DND-41 (cell line): ENCODE data around the gene RGS6.

Experiments used
- CTCF ChIP-seq: IDR thresholded peaks from 2 replicates; pipeline ENCODE4 v1.5.1; 2012; ENCODE audit warnings: borderline replicate concordance, low read length, moderate library complexity, mild to moderate bottlenecking; ENCODE audit not compliant: poor library complexity, severe bottlenecking; ENCODE audit errors: extremely low read depth
- EZH2 ChIP-seq: IDR thresholded peaks from 3 replicates; pipeline ENCODE4 v1.6.1; 2012; ENCODE audit warnings: borderline replicate concordance, low read depth, mild to moderate bottlenecking, moderate library complexity, low read length, inconsistent platforms; ENCODE audit not compliant: severe bottlenecking

DNA sequence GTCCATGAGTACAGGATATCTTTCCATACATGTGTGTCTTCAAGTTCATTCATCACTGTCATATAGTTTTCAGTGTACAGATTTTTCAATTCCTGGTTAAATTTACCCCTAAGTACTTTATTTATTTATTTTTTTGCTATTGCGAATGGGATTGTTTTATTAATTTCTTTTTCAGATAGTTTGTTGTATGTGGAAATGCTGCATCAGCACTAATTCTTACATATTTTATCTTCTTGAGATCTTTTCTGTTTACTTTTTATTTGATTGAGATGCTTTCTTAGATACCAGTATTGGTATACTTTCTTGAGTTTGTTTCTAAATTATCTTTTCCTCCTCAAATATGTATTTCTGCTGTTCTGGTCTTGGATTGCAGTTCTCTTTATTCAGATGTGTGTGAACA lies 148.9 kb downstream of the RGS6 start:
- TF ChIP-seq EZH2 (no peak), CTCF (no peak)
